IMR-90 (cell line): ENCODE data around the gene KCTD3.

ENCODE experiments used
- BHLHE40 ChIP-seq: fragments of 150-350 bp; IDR thresholded peaks from 2 replicates; pipeline ENCODE4 v1.6.1; 2016; ENCODE audit warnings: mild to moderate bottlenecking, low read depth, low read length
- CTCF ChIP-seq: conservative IDR thresholded peaks from 2 replicates; pipeline ENCODE4 v1.5.1; 2012; ENCODE audit warnings: mild to moderate bottlenecking, low read depth, low read length, improper control_type of control experiment
- ELK1 ChIP-seq: fragments of 150-350 bp; IDR thresholded peaks from 2 replicates; pipeline ENCODE4 v1.6.1; 2016; ENCODE audit warnings: low read depth, mild to moderate bottlenecking, low read length, moderate library complexity, borderline replicate concordance
- FOS ChIP-seq: fragments of 150-350 bp; IDR thresholded peaks from 2 replicates; pipeline ENCODE4 v1.6.1; 2016; ENCODE audit warnings: low read depth, low read length
- POLR2A ChIP-seq: IDR thresholded peaks from 2 replicates; pipeline ENCODE4 v1.6.1; 2012; ENCODE audit warnings: mild to moderate bottlenecking, low read depth, low read length
- RAD21 ChIP-seq: IDR thresholded peaks from 2 replicates; pipeline ENCODE4 v1.6.1; 2012; ENCODE audit warnings: low read length, improper control_type of control experiment
- RCOR1 ChIP-seq: IDR thresholded peaks from 2 replicates; pipeline ENCODE4 v1.6.1; 2012; ENCODE audit warnings: mild to moderate bottlenecking, low read length, improper control_type of control experiment; ENCODE audit not compliant: insufficient replicate concordance
- RFX5 ChIP-seq: IDR thresholded peaks from 2 replicates; pipeline ENCODE4 v1.8.0; 2012; ENCODE audit warnings: low read depth, mild to moderate bottlenecking, low read length, moderate library complexity
- SMC3 ChIP-seq: fragments of 150-350 bp; IDR thresholded peaks from 2 replicates; pipeline ENCODE4 v1.6.1; 2016; ENCODE audit warnings: low read depth, mild to moderate bottlenecking, antibody characterized with exemption, low read length, moderate library complexity

- TF ChIP-seq POLR2A (no peak), CTCF (no peak), ELK1 (no peak), RAD21 (no peak), RCOR1 (no peak), RFX5 (no peak), BHLHE40 (no peak), SMC3 (no peak), FOS (no peak)
Measured at GRCh38 chr1:215518594-215518993, 48.5 kb upstream of the KCTD3 start.
